ENCODE results near the gene SPATA13.
"Not testable (repeated sequence)": the region's sequence is repeated elsewhere in the genome, so short reads cannot be mapped to it uniquely, and the experiment has no call there.

The SPATA13 gene

DNA sequence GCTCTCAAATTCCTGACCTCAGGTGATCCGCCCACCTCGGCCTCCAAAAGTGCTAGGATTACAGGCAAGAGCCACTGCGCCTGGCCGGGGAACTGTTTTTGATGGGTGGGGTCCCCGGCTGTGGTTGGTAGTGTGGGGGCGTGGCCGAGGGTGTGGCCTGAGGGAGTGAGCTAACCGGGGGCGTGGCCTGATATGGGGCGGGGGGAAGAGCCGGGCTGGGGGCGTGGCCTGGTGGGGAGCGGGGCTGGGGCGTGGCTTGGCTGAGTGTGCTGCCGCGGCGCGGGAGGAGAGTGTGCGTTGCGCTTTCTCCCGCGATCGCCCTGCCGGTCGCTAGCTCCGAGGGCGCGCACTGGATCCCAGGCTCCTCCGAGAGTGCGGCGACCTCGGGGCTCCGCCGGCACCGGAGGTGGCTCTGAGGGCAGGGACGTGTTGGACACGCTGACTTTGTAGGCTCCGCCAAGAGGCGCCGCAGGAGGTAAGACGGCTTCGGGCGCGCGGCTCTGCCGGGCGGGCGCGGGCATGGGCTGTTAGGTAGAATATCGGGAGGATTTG, at the start of gene SPATA13:
Gene SPATA13 (plus strand): TSS at position 263 of the 552 bp plus-strand sequence. CDS start 62,210 bp downstream, outside the sequence.
- peak; percentile 100 for DNase-seq (ENCODE audit: low spot score)

DNA sequence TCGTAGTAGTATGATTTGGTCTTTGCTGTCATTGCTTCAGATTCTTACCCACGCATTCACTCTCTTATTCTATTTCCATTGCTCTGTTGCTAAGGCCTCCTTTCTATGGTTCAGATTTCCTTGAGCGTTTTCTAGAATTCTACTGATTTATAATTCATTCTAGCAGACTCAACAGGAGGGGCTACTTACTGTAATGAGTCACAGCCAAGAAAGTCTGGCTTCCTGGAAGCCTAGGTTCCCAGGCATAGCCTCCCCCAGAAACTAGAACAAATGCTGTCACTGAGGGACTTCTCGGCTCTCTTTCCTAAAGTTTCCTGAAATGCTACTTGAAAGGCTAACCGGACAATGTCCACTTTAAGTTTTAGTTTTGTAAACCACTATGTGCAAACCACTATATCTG, 47.7 kb upstream of the SPATA13 start:
- no peak for DNase-seq (ENCODE audit: low spot score)

- no peak for DNase-seq (ENCODE audit: low spot score)
These were observed 44.8 kb upstream of the SPATA13 start for GRCh38 chr13:24115671-24116070.

GRCh38 chr13:24116131-24116530, 44.4 kb upstream of the SPATA13 start:
- peak; percentile 32 for DNase-seq (ENCODE audit: low spot score)

DNA sequence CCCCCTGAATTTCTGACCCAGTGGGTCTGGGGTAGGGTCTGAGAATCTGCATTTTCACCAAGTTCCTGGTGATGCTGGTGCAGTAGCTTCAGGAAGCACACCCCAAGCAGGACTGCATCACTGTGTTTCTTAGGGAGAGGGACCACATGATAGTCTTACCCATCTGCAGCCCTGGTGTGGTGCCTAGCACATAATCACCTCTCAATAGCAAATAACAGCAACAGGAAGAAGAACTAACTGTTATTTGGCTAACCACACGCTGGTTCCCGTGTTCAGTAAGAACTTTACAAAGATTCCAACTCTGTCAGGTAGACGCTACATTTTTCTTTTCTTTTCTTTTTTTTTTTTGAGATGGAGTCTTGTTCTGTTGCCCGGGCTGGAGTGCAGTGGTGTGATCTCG, 41.9 kb upstream of the SPATA13 start:
- no peak for DNase-seq (ENCODE audit: low spot score)

GRCh38 chr13:24119626-24120508, 40.7 kb upstream of the SPATA13 start:
- no peak for DNase-seq (ENCODE audit: low spot score)

- not testable (repeated sequence) for DNase-seq (ENCODE audit: low spot score)
These were observed 38.5 kb upstream of the SPATA13 start for GRCh38 chr13:24122045-24122444.

GRCh38 chr13:24122569-24122968, 38.0 kb upstream of the SPATA13 start:
- no peak for DNase-seq (ENCODE audit: low spot score)

DNA sequence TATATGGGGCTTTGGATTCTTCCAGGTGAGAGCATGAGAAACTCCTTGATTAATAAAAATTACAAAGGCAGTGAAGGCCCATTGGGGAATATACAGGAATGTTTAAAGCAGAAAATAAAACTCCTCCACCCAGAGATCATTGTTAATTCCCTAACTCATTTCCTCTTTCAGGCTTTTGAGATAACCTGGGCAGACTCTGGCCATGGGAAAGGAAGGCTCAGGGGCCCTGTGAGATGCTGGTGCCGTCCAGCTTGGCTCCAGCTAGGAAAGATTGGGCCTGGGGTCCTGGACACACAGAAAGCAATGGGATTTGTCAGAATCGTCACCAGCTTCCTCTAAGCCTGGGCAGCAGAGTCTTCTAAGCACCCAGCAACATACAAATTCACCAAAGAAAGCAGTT, 36.8 kb upstream of the SPATA13 start:
- no peak for DNase-seq (ENCODE audit: low spot score)

GRCh38 chr13:24124789-24125476, 35.6 kb upstream of the SPATA13 start:
- DNase-seq (ENCODE audit: low spot score): no peak

DNA sequence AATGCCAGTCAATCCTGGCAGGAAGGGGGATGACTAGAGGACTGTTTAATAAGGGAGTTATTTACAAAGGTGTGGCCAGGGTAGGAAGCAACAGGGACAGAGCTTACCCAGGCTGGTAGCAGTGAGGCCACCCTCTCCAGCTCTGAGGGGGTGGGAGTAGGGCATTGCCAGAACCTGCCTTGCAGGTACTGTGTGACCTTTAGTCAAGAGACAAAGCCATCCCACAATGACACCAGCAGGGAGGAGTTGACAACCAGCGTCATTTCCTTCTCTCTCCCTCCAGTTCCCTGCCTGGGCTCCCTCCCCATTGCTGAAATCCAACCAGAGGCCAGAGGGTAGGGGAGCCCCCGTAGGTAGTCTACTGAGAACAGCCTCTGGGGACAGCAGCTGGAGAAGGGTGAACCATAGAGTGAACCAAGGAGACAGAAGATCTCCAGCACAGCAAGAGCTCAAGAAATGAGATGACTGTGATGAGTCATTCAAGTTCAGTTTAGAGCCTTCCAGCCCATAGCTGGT, 33.3 kb upstream of the SPATA13 start:
- peak; percentile 42 for DNase-seq (ENCODE audit: low spot score)

DNA sequence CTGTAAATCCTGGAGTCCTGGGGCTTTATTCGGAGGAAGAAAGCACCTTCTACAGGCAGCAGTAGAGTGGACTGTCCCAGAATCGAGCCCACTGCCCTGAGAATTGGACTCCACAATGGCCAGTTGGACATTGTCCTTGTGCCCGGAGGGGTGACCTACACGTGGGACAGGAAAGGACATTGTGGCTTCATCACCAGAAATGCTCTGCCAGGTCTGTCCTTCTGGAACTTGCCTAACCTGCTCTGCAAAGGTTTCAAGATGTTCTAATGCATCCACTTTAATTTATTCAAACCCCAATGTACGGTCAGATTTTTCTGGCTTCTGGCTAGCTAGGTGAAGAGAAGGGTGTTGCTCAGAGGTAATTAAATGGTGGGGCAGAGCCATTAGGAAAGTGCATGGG, 32.4 kb upstream of the SPATA13 start:
- no peak for DNase-seq (ENCODE audit: low spot score)

- no peak for DNase-seq (ENCODE audit: low spot score)
These were observed 31.6 kb upstream of the SPATA13 start for GRCh38 chr13:24128962-24129361.

GRCh38 chr13:24129914-24130774, 30.4 kb upstream of the SPATA13 start:
- no peak for DNase-seq (ENCODE audit: low spot score)

DNA sequence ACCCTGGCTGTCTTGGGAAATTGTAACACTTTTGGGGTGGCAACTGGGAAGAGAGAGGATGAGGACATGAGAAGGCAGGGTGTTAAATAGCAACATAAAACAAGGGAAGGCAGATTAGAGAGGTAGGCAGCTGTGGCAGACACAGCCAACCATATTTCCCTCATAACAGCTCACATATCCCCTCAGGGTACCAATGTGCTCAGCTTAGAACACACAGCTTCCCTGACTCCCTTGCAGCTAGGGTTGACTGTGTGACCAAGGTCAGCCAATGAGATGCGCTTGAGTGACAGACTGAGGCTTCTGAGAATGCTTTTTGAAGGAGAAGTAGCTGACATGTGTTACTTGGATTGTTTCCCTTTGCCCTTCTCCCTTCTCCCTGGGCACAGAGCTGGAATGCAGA, 28.8 kb upstream of the SPATA13 start:
- no peak for DNase-seq (ENCODE audit: low spot score)

DNA sequence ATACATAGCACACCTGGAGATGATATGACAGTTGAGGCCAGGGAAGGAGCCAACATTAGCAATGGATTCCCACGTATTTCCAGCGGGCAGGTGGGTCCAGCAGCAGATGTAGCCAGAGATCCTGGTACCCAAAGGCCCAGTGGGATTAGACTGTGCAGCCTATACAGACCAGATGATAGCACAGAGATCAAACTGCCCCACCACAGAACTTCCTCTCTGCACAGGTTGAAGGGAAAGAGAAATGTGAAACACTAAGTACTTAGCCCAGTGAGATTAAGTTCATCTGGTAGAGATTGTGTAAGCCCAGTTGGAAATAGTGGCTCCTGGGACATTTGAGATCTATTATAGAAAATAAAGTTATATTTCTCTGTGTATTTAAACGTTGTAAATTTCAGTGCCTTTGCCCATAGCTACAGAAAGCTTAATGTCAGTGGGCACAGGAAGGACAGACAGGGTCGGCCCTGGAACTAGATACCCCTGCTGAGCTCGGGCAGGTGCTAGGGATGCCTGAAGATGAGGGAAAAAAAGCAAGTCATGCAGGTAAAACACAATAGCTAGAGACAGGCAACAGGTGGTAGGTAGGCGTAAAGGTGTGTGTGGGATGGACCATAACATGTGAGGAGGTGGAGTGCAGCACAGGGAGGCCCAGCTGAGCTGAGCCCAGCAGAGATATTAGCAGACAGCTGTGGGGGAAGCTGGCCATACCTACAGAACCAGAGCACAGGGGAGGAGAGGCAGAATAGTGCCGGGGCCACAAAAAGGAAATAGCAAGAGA, 27.3 kb upstream of the SPATA13 start:
- no peak for DNase-seq (ENCODE audit: low spot score)

DNA sequence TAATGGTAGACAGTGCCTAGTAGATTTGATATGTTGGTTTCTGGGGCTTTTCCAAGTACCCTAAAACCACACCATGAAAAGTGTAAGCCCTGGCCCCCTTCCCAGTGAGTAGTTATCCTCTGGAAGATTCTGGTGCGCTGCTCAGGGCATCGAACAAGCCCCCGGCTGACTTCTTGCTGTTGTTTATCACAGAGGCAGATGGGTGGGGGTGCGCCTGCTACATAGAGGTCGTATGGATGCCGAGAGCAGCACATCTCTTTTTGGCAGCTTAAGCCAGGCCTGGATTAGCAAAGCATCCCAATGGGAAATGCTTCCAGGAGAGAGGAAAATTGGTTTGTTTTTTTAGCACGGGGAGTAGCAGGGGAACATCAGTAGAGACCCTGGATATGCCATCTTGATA, 26.3 kb upstream of the SPATA13 start:
- DNase-seq (ENCODE audit: low spot score): no peak

DNA sequence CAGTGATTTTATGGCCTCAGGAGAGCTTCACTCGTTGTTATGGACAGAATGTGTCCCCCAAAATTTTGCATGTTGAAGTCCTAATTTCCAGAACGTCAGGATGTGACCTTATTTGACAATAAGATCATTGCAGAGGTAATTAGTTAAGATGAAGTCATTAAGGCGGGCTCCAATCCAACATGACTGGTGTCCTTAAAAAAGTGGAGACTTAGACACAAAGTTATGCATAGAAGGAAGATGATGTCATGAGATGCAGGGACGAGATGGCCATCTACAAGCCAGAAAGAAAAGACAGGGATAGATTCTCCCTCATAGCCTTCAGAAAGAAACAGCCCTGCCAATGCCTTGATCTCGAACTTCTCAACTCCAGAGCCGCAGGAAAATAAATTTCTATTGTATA, 25.8 kb upstream of the SPATA13 start:
- no peak for DNase-seq (ENCODE audit: low spot score)

DNA sequence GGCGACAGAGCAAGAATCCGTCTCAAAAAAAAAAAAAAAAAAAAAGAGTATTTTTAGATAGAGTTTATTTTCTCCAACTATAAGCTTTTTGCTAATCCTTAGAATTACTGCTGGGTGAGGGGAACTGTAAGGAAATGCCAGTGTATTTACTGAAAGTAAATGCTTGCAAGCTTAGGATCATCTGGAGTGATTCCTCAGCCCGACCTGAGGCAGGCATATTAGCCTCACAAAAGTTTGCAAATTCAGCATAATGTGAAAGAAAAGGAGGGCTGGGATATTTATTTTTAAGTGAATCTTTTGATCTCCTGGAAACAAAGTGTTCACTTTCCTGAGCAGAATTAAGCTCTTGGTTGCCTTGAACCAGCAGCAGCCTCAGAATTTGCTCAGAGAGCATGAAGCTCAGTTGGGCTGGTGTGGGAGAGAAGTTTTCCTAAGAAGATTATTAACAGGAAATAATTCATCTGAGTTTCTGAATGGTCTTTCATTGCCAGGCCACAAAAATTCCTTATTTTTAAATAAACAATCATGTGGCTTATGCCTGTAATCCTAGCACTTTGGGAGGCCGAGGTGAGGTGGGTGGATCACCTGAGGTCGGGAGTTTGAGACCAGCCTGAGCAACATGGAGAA, 24.7 kb upstream of the SPATA13 start:
- DNase-seq (ENCODE audit: low spot score): peak; percentile 50

DNA sequence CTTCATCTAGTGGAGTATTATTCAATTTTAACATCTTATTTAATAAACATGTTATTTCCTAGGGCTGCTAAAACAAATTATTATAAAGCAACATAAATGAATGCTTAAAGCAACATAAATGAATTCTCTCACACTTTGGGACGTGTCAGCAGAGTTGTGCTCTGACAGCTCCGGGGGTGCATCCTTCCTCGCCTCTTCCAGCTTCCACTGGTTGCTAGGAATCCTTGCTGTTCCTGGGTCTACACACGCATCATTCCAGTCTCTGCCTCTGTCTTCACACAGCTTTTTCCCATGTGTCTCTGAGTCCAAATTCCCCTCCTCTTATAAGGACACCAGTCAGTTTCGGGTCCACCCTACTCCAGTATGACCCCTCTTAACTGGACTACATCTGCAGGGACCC, 21.6 kb upstream of the SPATA13 start:
- DNase-seq (ENCODE audit: low spot score): no peak

Data from AG20443 (cell line).